ENCODE data around the gene KCND2. TPM values are rescaled to one million over a fixed set of nuclear protein-coding genes. Genes with fewer than 3 reads are reported as not detected.

The KCND2 gene
- total and polyA plus RNA-seq, 2 of the 8 experiments (the other 6 are each of a cell fraction or from before 2014, with no cell fraction given), result 4.6 to 7.7 TPM

- TF ChIP-seq CHD7 (IDR thresholded peaks at IDR 0.05; ENCODE audit: insufficient replicate concordance, low read length), result peak; percentile 44
- TF ChIP-seq E2F6 (IDR thresholded peaks at IDR 0.05), result no peak
- TF ChIP-seq NRF1 (IDR thresholded peaks at IDR 0.05; ENCODE audit: low read depth, low read length), result no peak
- peak; percentile 44; the same call in 1 of the 2 replicates for TF ChIP-seq MAX (IDR thresholded peaks at IDR 0.05)
These were observed 469.4 kb downstream of the KCND2 start (continued) for GRCh38 chr7:120742372-120742771.
